OCI-LY3 (cell line): ENCODE results near the gene N4BP3.
A peak's percentile ranks its signal among the peaks of the same experiment; 100 is the strongest.
"Not testable (repeated sequence)": the region's sequence is repeated elsewhere in the genome, so short reads cannot be mapped to it uniquely, and the experiment has no call there.

Source experiments
- H2AFZ ChIP-seq: fragments of 200-600, 300-600 bp; shearing (Covaris generic); 2 replicates; pipeline ENCODE4 v1.6.0; 2014; ENCODE audit warnings: antibody characterized with exemption, low read depth, low read length
- H3K27ac ChIP-seq: fragments of 200-600, 300-600 bp; sonication (generic); 2 replicates; pipeline ENCODE4 v1.5.1; 2014; ENCODE audit warnings: mild to moderate bottlenecking, low read length, moderate library complexity, mixed read lengths
- H3K27me3 ChIP-seq: fragments of 200-600, 300-600 bp; sonication (generic); 2 replicates; pipeline ENCODE4 v1.6.1; 2014; ENCODE audit warnings: low read depth, low read length, mixed read lengths
- H3K36me3 ChIP-seq: fragments of 200-600, 300-600 bp; sonication (generic); replicated peaks from 2 replicates; pipeline ENCODE3; 2014; ENCODE audit warnings: low read depth, low read length, mixed read lengths
- H3K4me1 ChIP-seq: fragments of 300-600, 200-600 bp; sonication (generic); 2 replicates; pipeline ENCODE4 v1.6.1; 2014; ENCODE audit warnings: low read length, mixed read lengths
- H3K4me2 ChIP-seq: fragments of 200-600, 300-600 bp; sonication (generic); 2 replicates; pipeline ENCODE4 v1.6.1; 2014; ENCODE audit warnings: low read length, mixed read lengths
- H3K4me3 ChIP-seq: fragments of 300-600, 200-600 bp; sonication (generic); 2 replicates; pipeline ENCODE4 v1.5.1; 2014; ENCODE audit warnings: antibody characterized with exemption, mild to moderate bottlenecking, low read length, moderate library complexity
- H3K79me2 ChIP-seq: fragments of 300-600, 200-600 bp; shearing (Covaris generic); 2 replicates; pipeline ENCODE4 v1.6.1; 2014; ENCODE audit warnings: mild to moderate bottlenecking, low read length, mixed read lengths
- H3K9ac ChIP-seq: fragments of 300-600, 200-600 bp; shearing (Covaris generic); 2 replicates; pipeline ENCODE4 v1.6.0; 2014; ENCODE audit warnings: mild to moderate bottlenecking, low read length, moderate library complexity
- H3K9me3 ChIP-seq: fragments of 200-600, 300-600 bp; shearing (Covaris generic); 2 replicates; pipeline ENCODE4 v1.6.1; 2014; ENCODE audit warnings: low read length, mixed read lengths; ENCODE audit not compliant: insufficient read depth
- H4K20me1 ChIP-seq: fragments of 200-600, 300-600 bp; sonication (generic); 2 replicates; pipeline ENCODE4 v1.6.1; 2016; ENCODE audit warnings: low read length, mixed read lengths; ENCODE audit not compliant: insufficient read depth
- EZH2phosphoT487 ChIP-seq: fragments of 200-600 bp; shearing (Covaris generic); IDR thresholded peaks from 2 replicates; pipeline ENCODE4 v1.6.1; 2018; ENCODE audit warnings: antibody characterized with exemption, mixed run types, low read depth
- TF ChIP-seq, protein P1 (sequence below): fragments of 200-600, 300-600 bp; sonication (generic); IDR thresholded peaks from 2 replicates; pipeline ENCODE4 v1.5.1; 2014; ENCODE audit warnings: antibody characterized with exemption, low read length, low read depth

N4BP3 gene

DNA sequence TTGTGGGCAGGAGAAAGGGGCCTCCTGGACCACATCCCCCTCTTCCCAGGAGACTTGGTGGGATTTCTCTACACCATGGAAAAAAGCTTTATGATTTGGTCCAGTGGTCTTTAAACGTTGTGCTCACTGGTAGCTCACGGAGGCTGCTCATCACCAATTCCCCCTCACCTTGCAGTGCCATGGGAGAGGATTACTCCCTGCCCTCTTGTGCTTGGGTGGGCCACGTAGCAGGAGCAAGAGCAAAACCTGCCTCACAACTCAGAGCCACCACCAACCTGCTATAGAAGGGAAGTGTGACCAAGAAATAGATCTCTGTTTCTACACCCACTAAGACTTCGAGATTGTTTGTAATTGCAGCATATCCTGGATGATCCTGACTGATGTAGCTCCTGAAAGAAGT is 42.2 kb upstream of the N4BP3 start:
- Histone ChIP-seq H3K36me3 (no peaks in the 10 kb centered on the region), H3K79me2 (no peaks in the 10 kb centered on the region), H3K27ac (no peak overlapping the region), H3K9ac (no peak overlapping the region), H3K4me2 (no peak overlapping the region), H3K9me3 (no peaks in the 10 kb centered on the region), H4K20me1 (no peaks in the 10 kb centered on the region), H3K4me1 (peaks cover 27% of the 10 kb centered on the region), H3K27me3 (peaks cover 25% of the 10 kb centered on the region), H2AFZ (no peak overlapping the region), H3K4me3 (no peak overlapping the region)
- TF ChIP-seq EZH2phosphoT487: no peak
- TF ChIP-seq, protein P1, sequence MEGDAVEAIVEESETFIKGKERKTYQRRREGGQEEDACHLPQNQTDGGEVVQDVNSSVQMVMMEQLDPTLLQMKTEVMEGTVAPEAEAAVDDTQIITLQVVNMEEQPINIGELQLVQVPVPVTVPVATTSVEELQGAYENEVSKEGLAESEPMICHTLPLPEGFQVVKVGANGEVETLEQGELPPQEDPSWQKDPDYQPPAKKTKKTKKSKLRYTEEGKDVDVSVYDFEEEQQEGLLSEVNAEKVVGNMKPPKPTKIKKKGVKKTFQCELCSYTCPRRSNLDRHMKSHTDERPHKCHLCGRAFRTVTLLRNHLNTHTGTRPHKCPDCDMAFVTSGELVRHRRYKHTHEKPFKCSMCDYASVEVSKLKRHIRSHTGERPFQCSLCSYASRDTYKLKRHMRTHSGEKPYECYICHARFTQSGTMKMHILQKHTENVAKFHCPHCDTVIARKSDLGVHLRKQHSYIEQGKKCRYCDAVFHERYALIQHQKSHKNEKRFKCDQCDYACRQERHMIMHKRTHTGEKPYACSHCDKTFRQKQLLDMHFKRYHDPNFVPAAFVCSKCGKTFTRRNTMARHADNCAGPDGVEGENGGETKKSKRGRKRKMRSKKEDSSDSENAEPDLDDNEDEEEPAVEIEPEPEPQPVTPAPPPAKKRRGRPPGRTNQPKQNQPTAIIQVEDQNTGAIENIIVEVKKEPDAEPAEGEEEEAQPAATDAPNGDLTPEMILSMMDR: no peak

DNA sequence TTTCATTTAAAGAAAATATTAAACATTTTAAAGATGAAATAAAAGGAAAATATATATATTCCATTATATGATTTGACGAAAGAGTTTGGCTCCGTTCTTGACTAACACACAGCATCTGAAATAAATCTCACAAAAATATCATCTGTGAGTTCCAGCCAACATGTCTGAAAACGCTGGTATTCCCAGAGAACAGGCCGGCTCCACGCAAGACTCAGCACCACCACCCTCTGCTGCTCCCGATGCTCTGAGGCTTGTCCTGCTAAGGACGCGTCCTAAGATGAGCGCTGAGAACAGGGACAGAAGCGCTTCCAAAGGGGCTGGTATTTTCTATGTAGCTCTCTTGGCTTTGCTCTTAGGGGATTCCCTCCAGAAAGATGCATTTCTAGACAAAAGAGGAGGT is 40.6 kb upstream of the N4BP3 start:
- no peak overlapping the region for H3K4me2 ChIP-seq
- H3K27ac ChIP-seq: no peak overlapping the region
- H2AFZ ChIP-seq: no peak overlapping the region
- no peaks in the 10 kb centered on the region for H3K9me3 ChIP-seq
- no peak overlapping the region for H3K9ac ChIP-seq
- H3K27me3 ChIP-seq: peaks cover 17% of the 10 kb centered on the region
- H3K4me3 ChIP-seq: no peak overlapping the region
- H3K79me2 ChIP-seq: no peaks in the 10 kb centered on the region
- no peaks in the 10 kb centered on the region for H3K36me3 ChIP-seq
- no peaks in the 10 kb centered on the region for H4K20me1 ChIP-seq
- peaks cover 19% of the 10 kb centered on the region for H3K4me1 ChIP-seq
- TF ChIP-seq, protein P1: no peak
- no peak for TF ChIP-seq EZH2phosphoT487

DNA sequence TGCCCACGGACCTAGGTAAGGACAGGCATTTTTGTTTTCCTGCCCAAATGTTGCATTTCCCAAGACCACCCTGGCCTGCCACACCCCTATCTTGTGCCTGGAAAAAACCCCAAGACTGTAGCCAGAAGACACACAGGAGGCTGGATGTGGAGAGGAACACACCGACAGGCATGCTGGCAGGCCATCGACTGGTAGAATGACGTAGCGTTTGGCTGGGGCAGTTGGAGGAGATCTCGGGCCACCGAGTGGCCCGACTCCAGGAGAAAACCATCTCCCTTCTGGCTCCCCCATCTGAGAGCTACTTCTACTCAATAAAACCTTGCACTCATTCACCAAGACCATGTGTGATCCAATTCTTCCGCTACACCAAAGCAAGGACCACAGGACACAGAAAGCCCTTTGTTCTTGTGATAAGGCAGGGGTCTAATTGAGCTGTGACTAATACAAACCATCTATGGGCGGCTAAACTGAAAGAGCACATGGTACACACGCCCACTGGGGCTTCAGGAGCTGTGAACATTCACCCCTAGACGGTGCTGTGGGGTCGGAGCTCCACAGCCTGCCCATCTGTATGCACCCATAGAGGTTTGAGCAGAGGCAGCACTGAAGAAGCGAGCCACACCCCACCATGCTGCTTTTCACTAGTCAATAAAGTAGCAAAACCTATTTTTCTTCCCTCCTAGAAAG is 38.9 kb upstream of the N4BP3 start:
- Histone ChIP-seq H2AFZ (peak overlapping the region; percentile 54), H3K4me2 (peak overlapping the region; percentile 17; the same call in 1 of the 2 replicates)

DNA sequence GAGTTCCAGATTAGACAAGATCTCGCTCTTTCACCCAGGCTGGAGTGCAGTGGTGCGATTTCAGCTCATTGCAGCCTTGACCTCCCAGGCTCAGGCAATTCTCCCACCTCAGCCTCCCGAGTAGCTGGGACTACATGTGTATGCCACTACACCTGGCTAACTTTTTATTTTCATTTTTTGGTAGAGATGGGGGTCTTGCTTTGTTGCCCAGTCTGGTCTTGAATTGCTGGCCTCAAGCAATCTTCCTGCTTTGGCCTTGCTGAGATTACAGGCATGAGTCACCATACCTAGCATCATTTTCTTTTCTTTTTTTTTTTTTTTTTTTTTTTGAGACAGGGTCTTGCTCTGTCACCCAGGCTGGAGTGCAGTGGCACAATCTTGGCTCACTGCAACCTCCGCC is 36.4 kb upstream of the N4BP3 start:
- H3K4me3 ChIP-seq, H3K27me3 ChIP-seq, H2AFZ ChIP-seq, H3K79me2 ChIP-seq, H3K9ac ChIP-seq, H3K36me3 ChIP-seq, H3K9me3 ChIP-seq, H3K4me2 ChIP-seq, H3K4me1 ChIP-seq, H3K27ac ChIP-seq, H4K20me1 ChIP-seq: not testable (repeated sequence)

More for the DNA sequence above, 38.9 kb upstream of the N4BP3 start:
- Histone ChIP-seq H4K20me1 (no peaks in the 10 kb centered on the region), H3K27me3 (peaks cover 7% of the 10 kb centered on the region; the same call in 1 of the 2 replicates), H3K36me3 (no peaks in the 10 kb centered on the region), H3K9me3 (no peaks in the 10 kb centered on the region), H3K4me1 (peaks cover 6% of the 10 kb centered on the region), H3K27ac (no peak overlapping the region), H3K79me2 (no peaks in the 10 kb centered on the region), H3K9ac (no peak overlapping the region), H3K4me3 (no peak overlapping the region)
- no peak for TF ChIP-seq EZH2phosphoT487
- TF ChIP-seq, protein P1: peak; percentile 22; the same call in 1 of the 2 replicates
